G401.6 (cell line): ENCODE data around the gene ELAVL3.
"Not testable (repeated sequence)": the region's sequence is repeated elsewhere in the genome, so short reads cannot be mapped to it uniquely, and the experiment has no call there.

Experiments
- FAIRE-seq: peaks from 2 replicates; lab custom pipeline; 2012; peaks lifted over from hg19 to GRCh38; lab: Jason Lieb, UNC

Gene ELAVL3

GRCh38 chr19:11435833-11436313 lies 45.0 kb downstream of the ELAVL3 start:
- no peak for FAIRE-seq

GRCh38 chr19:11435057-11435832 lies 45.6 kb downstream of the ELAVL3 start, which contains the start of the genes ODAD3 and PRKCSH:
Gene ODAD3, minus strand, starts transcription at chr19:11435121. Its CDS starts 105 bp downstream, at chr19:11435016.
Gene PRKCSH, plus strand, starts transcription at chr19:11435635. Its CDS starts 483 bp downstream, at chr19:11436118.
- peak; percentile 100 for FAIRE-seq

- no peak for FAIRE-seq
Observed at GRCh38 chr19:11434703-11435056, 46.2 kb downstream of the ELAVL3 start.

DNA sequence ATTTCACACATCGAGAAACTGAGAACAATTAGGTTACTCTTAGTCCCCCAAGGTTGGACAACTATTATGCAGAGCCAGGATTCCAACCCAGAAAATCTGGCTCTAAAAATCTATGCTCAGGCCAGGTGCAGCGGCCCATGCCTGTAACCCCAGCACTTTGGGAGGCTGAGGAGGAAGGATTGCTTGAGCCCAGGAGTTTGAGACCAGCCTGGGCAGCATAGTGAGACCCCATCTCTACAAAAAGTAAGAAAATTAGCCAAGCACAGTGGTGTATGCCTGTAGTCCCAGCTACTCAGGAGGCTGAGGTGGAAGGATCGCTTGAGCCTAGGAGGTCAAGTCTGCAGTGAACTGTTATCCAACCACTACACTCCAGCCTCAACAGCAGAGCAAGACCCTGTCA lies 47.3 kb downstream of the ELAVL3 start:
- not testable (repeated sequence) for FAIRE-seq

GRCh38 chr19:11426656-11427055 lies 54.2 kb downstream of the ELAVL3 start:
- FAIRE-seq, result no peak

DNA sequence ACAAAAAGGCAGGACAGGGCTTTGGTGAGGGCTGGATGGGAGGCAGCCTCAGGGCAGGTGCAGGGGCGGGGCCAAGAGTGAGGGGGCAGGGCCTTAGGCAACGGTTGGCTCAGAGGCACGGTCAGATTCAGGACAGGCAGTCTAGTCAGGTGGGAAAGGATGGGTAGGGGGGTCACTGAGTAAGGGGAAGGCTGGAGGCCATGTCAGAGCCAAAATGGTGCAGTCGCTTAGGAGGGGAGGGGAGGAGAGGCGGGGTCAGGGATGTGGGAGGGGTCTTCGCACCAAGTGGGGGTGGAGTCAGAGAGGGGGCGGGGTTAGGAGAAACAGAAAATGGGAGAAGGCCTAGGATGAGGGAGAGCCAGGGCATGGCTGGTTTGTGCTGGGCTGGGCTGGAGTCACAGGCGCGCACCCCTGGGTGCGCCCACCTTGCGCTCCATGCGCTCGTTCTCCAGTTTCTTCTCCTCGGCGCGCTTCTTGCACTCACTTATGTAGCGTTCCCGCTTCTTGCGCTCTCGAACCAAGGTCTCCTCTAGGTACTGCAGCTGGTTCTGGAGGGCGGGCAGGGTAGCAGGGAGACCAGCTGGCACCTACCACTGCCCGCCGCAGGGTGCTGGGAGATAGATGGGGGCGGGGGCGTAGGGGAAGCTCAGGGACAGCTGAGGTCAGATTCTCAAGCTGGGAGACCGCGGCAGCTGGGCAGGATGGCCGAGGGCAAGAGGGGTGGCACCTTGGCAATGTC lies 55.0 kb downstream of the ELAVL3 start:
- no peak for FAIRE-seq

GRCh38 chr19:11423791-11424181 lies 57.1 kb downstream of the ELAVL3 start:
- FAIRE-seq, result no peak

- no peak for FAIRE-seq
Observed at GRCh38 chr19:11423164-11423790, 57.6 kb downstream of the ELAVL3 start.

DNA sequence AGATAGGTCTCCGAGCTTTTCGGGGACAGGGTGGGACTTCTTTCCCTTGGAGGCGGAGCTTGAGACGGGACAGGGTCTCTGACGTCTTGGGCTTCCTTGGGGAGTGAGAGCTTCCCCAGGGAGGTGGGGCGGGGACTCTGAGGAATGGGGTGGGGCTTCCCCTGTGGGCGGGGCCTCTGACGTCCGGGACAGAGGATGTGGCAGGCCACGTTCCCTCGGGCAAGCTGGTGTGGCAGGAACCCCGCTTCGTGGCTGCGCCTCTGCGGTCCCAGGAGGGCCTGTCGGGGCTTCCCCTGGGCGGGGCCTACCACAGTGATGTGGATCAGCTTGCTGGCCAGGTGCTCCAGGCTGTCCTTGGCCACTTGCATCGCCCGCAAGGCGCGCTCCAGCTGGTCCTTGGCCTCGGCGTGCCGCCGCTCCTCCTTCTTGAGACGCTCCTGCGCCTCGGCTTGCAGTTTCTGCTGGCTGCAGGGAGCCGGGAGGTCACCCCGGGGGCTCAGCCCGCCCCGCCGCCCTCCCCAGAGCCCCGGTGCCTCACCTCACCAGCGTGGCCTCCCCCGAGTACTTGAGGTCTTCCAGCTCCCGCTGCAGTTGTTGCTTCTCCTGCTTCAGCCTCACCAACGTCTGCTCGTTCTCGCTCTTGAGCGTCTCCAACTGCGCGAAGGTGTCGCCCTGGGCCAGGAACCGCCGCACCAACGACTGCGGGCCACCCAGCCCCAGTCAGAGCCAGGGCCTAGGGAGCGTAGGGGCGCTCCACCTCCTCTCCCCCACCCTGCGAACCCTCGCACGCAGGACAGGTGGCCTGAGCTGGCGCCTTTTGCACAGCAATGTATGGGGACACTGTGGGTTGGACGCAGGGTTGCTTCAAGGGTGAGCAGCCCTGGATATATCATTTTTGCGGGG lies 58.4 kb downstream of the ELAVL3 start:
- no peak for FAIRE-seq

DNA sequence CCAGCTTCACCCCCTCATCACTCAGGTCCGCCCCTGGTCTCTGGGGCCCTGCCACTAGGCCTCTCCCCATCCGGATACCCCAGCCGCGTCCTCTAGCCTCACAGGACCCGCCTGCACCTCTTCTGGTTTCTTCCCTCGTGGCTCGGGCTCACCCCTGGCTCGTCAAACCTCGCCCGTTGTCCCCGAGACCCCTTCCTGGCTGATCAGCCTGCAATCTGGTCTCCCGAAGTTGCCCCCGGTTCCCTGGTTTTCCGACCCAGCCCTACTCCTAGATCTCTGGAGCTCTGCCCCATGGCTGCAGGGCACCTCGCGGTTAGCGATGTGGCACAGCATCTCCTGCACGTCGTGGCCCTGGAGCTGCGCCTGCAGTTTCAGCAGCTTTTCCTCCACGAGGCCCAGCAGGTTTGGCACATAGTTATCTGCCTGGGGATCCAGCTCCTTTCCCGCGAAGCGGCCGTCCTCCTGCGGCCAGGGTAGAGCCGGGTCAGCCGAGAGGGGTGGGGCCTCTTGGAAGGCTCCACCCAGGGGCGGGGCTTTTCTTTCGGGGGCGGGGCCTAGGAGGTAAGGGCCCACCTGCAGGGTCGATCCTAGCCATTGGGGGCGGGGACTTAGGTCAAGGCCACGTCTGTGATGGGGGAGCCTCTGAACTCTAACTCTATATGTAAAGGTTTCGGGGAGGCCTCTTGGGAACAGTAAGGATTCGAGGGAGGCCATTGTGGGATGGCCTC lies 59.3 kb downstream of the ELAVL3 start:
- FAIRE-seq, result no peak

DNA sequence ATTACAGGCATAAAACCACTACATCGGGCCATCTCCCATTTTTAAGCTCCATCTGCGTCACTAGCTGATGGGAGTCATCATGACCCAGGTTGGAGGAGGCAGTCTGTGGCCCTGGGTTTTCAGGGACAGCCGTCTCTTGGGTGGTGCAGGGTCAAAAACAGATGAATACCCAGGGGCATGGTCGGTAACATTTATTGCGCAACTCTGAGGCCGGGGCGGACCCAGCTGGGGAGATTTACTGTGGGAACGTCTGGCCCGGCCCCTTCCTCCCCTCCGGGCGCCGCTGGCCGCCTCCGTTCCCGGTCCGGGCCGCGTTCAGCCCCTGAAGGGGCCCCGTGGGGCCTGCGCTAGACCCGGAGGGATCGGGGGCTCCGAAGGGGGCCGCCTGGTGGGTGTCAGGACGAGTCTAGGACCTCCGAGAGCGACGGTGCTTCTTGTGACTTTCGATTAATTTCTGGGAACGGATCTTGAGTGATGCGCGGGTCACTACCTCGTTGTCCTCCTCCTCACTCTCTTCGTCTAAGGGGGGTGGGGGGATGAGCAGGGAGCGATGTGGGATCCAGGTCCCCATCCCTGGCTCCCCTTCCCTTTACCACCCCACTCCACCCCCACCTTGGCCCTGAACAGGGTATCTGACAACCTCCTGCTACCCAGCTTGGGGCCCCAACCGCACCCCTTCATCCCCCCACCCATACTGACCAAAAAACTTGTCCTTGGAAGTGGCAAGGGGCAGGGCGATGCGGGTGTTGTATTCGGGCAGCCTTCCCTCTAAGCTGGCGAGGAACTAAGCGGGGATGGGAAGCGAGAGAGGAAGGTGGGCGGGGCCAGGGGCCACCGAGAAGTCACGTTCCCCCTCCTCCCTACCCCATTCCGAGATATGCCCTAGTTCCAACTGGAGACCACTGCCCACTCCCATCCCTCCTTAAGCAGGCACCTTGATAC lies 60.1 kb downstream of the ELAVL3 start:
- no peak for FAIRE-seq

DNA sequence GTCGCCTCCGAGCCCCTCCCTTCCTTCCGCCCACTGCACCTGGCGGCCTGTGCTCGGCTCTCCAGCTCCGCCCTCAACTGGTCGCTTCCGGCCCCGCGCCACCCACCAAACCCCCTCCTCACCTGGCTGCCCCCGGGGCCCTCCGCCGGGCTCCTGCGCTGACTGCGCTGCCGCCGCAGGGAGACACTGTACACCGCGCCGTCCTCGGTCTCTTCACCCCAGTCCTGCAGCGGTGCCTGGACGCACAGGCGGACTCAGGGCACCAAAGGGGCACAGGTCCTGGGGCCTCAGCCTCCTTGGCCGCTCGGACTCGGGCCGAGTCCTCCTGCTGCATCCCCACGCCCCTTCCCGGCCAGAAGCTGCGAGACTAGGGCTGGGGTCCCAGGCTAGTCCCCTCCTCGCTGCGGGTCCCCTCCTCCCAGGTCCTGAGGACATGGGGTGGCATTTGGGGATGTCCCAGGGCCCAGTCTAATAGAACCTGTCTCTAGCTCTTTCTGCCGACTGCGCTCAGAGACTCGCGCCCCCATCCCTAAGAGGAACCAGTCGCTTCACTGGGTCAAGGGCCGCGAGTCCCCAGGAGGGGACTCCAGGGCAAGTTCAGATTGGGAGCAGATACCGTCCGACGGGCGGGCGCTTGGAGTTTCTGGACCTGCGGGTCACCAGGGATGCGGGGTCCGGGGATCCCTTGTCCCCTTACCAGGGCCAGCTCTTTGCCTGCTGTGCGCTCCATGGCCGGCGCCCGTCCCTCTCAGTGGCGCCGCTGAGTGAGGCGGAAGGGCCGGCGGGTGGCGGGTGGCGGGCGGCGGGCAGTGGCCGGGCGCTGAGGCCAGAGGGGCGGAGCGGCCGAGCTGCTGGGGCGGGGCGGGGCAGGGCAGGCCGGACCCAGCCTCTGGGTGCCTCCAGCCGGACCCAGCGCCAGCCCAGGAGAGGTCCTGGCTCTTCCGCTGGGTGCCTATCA lies 62.0 kb downstream of the ELAVL3 start, which contains the start of gene RGL3:
TSS of gene RGL3 (minus strand) at position 766 of the 958 bp plus-strand sequence. CDS start at position 730, 36 bp downstream.
- FAIRE-seq, result no peak

DNA sequence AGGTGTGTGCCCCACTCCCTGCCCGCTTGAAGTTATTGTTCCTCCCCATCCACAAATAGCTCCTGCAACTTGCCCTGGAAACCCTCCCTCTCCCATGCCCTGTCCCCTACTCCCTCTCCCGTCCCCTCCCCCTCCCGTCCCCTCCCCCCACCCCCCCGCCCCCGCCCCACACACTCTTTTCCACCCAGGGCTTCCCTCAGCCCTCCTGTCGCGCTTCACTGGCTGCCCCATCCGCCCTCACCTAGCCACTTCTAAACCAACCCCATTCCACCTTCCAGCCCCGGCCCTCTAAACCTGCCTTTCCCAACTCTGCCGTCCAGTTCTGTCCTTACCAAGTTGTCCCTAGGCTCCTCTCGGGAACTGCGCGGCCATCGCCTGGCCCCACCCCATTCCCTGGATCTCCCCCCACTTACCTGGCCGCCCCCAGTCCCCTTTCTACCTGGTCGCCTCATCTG lies 62.7 kb downstream of the ELAVL3 start:
- FAIRE-seq, result no peak

DNA sequence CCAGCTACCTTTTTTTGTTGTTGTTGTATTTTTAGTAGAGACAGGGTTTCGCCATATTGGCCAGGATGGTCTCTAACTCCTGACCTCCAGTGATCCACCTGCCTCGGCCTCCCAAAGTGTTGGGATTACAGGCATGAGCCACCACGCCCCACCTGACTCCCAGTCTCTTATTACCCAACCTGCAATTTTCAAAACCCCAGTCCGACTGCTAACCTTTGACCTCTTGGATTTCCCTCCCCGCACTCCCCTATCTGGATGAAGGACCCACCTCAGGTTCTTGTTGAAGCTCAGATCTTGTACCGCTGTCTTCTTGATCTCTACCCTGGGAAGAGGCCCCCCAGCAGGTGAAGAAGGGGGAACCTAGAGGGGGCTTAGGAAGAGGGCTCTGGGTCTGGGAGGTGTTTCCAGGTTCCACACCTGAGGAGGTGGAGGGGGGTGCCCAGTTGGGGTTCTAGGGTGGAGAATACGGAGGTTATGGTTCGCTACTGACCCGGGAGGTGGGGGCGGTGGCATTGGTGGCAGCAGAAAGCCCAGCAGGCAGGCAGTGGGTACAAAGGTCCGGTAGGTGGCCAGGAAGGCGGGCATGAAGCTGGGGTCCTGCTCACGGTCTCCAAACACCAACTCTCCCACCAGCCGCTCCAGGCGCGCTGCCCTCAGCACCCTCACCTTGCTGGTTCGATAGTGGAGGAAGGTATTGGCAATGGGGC lies 64.3 kb downstream of the ELAVL3 start:
- FAIRE-seq, result no peak

GRCh38 chr19:11414544-11414943 lies 66.3 kb downstream of the ELAVL3 start:
- no peak for FAIRE-seq

DNA sequence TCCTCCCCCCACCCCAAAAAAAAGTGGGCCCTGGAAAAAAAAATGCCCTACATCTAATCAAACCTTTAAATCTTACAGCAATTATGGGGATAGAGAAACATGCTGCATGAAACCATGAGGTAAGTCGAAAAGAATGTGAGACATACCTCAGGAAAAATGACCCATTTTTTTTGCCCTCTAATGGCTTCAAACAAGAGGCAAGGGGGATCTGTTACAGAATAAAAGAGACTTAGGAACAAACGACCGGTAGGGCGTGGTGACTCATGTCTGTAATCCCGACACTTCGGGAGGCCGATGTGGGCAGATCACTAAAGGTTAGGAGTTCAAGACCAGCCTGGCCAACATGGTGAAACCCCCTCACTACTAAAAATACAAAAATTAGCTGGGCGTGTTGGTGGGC lies 70.2 kb downstream of the ELAVL3 start:
- FAIRE-seq, result no peak

DNA sequence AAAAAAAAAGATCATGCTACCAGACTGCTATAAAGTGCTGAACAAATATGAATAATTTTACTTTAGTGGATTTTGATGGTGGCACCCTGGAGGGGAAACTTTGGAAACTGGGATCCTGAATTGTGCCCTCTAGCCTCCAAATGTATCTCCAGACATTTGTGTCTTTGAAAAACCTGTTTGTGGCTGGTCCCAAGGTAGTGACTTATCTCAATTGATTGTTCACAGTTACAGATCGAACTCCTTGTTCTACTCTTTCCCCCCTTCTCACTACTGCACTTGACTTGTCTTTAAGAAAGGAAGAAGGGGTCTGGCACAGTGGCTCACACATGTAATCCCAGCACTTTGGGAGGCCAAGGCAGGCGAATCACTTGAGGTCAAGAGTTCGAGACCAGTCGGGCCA lies 72.3 kb downstream of the ELAVL3 start:
- FAIRE-seq, result no peak

DNA sequence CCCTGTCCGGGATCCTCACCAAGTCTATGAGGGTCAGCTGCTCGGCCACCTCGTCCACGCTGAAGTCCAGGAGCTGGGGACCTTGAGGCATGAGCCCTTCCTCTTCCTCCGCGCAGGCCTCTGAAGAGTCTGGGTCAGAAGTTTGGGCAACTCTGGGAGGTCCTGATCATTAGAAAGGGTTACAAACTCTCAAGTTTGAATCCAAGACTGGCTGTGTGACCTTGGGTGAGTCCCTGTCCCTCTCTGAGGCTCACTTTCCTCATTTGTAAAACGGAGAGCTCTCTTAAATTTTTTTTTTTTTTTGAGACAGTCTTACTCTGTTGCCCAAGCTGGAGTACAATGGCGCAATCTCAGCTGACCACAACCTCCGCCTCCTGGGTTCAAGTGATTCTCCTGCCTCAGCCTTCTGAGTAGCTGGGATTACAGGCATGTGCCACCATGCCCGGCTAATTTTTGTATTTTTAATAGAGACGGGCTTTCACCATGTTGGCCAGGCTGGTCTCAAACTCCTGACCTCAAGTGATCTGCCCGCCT lies 74.1 kb downstream of the ELAVL3 start:
- FAIRE-seq, result not testable (repeated sequence)
